ENCODE measurements around the gene CABP4. TPM values are rescaled to one million over a fixed set of nuclear protein-coding genes. Genes with fewer than 3 reads are reported as not detected.

The CABP4 gene
- total and polyA plus RNA-seq, 2 donors (not counting 1 experiment from before 2014, with no cell fraction given): 3.2 to 5.2 TPM

GRCh38 chr11:67502328-67502979 is 47.3 kb downstream of the CABP4 start:
- no peak for TF ChIP-seq EZH2 (IDR thresholded peaks at IDR 0.05; ENCODE audit: borderline replicate concordance, insufficient read depth, low read depth, low read length, poor library complexity, severe bottlenecking)
- TF ChIP-seq, protein P1, sequence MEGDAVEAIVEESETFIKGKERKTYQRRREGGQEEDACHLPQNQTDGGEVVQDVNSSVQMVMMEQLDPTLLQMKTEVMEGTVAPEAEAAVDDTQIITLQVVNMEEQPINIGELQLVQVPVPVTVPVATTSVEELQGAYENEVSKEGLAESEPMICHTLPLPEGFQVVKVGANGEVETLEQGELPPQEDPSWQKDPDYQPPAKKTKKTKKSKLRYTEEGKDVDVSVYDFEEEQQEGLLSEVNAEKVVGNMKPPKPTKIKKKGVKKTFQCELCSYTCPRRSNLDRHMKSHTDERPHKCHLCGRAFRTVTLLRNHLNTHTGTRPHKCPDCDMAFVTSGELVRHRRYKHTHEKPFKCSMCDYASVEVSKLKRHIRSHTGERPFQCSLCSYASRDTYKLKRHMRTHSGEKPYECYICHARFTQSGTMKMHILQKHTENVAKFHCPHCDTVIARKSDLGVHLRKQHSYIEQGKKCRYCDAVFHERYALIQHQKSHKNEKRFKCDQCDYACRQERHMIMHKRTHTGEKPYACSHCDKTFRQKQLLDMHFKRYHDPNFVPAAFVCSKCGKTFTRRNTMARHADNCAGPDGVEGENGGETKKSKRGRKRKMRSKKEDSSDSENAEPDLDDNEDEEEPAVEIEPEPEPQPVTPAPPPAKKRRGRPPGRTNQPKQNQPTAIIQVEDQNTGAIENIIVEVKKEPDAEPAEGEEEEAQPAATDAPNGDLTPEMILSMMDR (IDR thresholded peaks at IDR 0.05): no peak
- CTCF ChIA-PET: interaction anchor here (0.9 to 1.4 kb wide), 2 partner anchors 120 to 148 kb away, joined by 3 read pairs; no protein-coding TSS in a partner anchor
- Histone ChIP-seq H3K4me3 (ENCODE audit: control extremely low read depth in 1 of 5, extremely low read depth in 1 of 5, insufficient read depth in 1 of 5, low read depth in 2 of 5, low read length in 4 of 5) (no peak overlapping the region), H3K27ac (ENCODE audit: low read length in 2 of 2) (no peak overlapping the region), H3K27me3 (replicated peaks in 1 of 4; ENCODE audit: control extremely low read depth in 1 of 4, control insufficient read depth in 3 of 4, insufficient read depth in 4 of 4, low read length in 3 of 4) (no peaks in the 10 kb centered on the region), H3K4me2 (replicated peaks; ENCODE audit: low read depth, low read length, poor library complexity, severe bottlenecking) (no peak overlapping the region), H2AFZ (ENCODE audit: insufficient read depth, low read depth, low read length, poor library complexity, severe bottlenecking) (no peak overlapping the region), H3K4me1 (ENCODE audit: control insufficient read depth in 2 of 2, insufficient read depth in 2 of 2, low read length in 2 of 2) (peaks cover 32 to 38% of the 10 kb centered on the region in 2 donors), H3K9ac (ENCODE audit: low read length) (no peak overlapping the region), H3K79me2 (ENCODE audit: control insufficient read depth, insufficient read depth, low read length) (peaks cover 45% of the 10 kb centered on the region), H4K20me1 (ENCODE audit: control insufficient read depth, insufficient read depth, low read length, poor library complexity, severe bottlenecking) (peaks cover 71% of the 10 kb centered on the region), H3K36me3 (replicated peaks in 1 of 2; ENCODE audit: control extremely low read depth in 1 of 2, control insufficient read depth in 1 of 2, extremely low read depth in 1 of 2, insufficient read depth in 2 of 2, low read length in 1 of 2) (peaks cover 0 to 64% of the 10 kb centered on the region in 2 experiments), H3K9me3 (ENCODE audit: control extremely low read depth in 1 of 3, control insufficient read depth in 2 of 3, insufficient read depth in 1 of 3, low read length in 2 of 3) (no peaks in the 10 kb centered on the region)
- Mint-ChIP-seq H3K27ac (no peak overlapping the region), H3K27me3 (no peaks in the 10 kb centered on the region), H3K4me3 (peak overlapping the region; percentile 66), H3K4me1 (peaks cover 40% of the 10 kb centered on the region), H3K9me3 (ENCODE audit: insufficient read depth) (no peaks in the 10 kb centered on the region)
- intact Hi-C loops (cut with micrococcal nuclease): no loop called here
- 92% methylated on average over 17 of the region's 18 CpGs for WGBS (ENCODE audit: insufficient coverage)
- peak; percentile 8 for DNase-seq
- POLR2A ChIA-PET: interaction anchor here (0.5 kb wide), 1 partner anchor 164 kb away, joined by 5 read pairs; no protein-coding TSS in a partner anchor
- no peak for ATAC-seq (ENCODE audit: low read depth)

All from B cell (primary cell).